Stomach (tissue), 9 donors: ENCODE results near the gene PEPD. TPM values are rescaled to one million over a fixed set of nuclear protein-coding genes. Genes with fewer than 3 reads are reported as not detected.

Source experiments
- DNase-seq, 2 donors: peaks; one replicate each; pipeline versions ENCODE4 v3.0.0 to v3.0.0-alpha.2; 2013 to 2019
- H3K27ac ChIP-seq, 5 donors: fragments of 200-600 bp in 4 of 5; sonication (generic) in 4 of 5; one replicate each; pipeline ENCODE4 v1.5.1; 2013 to 2019; ENCODE audit warnings: mild to moderate bottlenecking in 1 of 5, moderate library complexity in 1 of 5
- H3K27me3 ChIP-seq, 3 donors: fragments of 200-600 bp; sonication (generic); one replicate each; pipeline ENCODE4 v1.5.1; 2017 to 2019; ENCODE audit warnings: mixed run types in 1 of 3
- H3K36me3 ChIP-seq, 4 donors: fragments of 200-600 bp; sonication (generic); 1 replicate in 3 of 4; 2 replicates in 1 of 4; pipeline ENCODE4 v1.5.1; 2016 to 2019
- H3K4me1 ChIP-seq, 4 donors: fragments of 200-600 bp; sonication (generic); one replicate each; pipeline ENCODE4 v1.5.1; 2016 to 2019
- H3K4me3 ChIP-seq, 4 donors: fragments of 200-600 bp; sonication (generic) in 3 of 4; one replicate each; pipeline ENCODE4 v1.5.1; 2016 to 2019; ENCODE audit warnings: mild to moderate bottlenecking in 1 of 4
- H3K9me3 ChIP-seq, 4 donors: fragments of 200-600 bp; sonication (generic); one replicate each; pipeline ENCODE4 v1.5.1; 2016 to 2019
- CTCF ChIP-seq, 7 experiments: fragments of 450-650 bp in 4 of 7; fragments of 200-600 bp in 3 of 7; sonication (generic) in 3 of 7; IDR thresholded peaks; one replicate each; pipeline ENCODE4 v1.5.1; 2016 to 2019; ENCODE audit warnings: antibody characterized with exemption in 7 of 7, control low read depth in 2 of 7, mild to moderate bottlenecking in 1 of 7
- EP300 ChIP-seq: sonication (generic); formaldehyde crosslinking; IDR thresholded peaks from one replicate; pipeline ENCODE4 v1.6.1; 2017; ENCODE audit warnings: antibody characterized with exemption
- POLR2A ChIP-seq, 4 donors: fragments of 450-650 bp; IDR thresholded peaks; one replicate each; pipeline ENCODE4 v1.6.1; 2016; ENCODE audit warnings: antibody characterized with exemption in 4 of 4, control low read depth in 2 of 4, mild to moderate bottlenecking in 1 of 4, moderate library complexity in 1 of 4
- POLR2AphosphoS5 ChIP-seq, 3 donors: sonication (generic); formaldehyde crosslinking; IDR thresholded peaks; one replicate each; pipeline ENCODE4 v1.6.1; 2016; ENCODE audit warnings: antibody characterized with exemption in 3 of 3
- WGBS, 5 donors: extraction: QIAGEN DNeasy Blood & Tissue Kit in 3 of 5; methylation state at CpG; one replicate each; pipeline versions ENCODE4 v1.1.5 to v1.1.7; 2013 to 2018; 5-methylcytosine and 5-hydroxymethylcytosine counted together
- intact Hi-C: fragments of 100-400 bp; cut with DNase I; formaldehyde crosslinking; loops from one replicate; pipeline ENCODE4 v1.15.1; 2023; ENCODE audit warnings: low total_unique reads
- polyA plus RNA-seq, 3 donors: library from polyadenylated mRNA; stranded (reverse); fragments of 200-250 nt; gene quantifications; one replicate each; pipeline ENCODE4 v1.2.3, GENCODE V29; 2013
- total RNA-seq, 5 donors: library from RNA; depleted of rRNA; stranded (reverse); fragments of >200 nt; gene quantifications; one replicate each; pipeline versions ENCODE4 v1.1.0 to v1.2.3, GENCODE V29; 2014 to 2016
- donor health status: healthy with polysubstance abuse.
- donor health status: Bipolar disorder and iron deficiency.
- donor health status: healthy.

PEPD gene
- total and polyA plus RNA-seq, 8 donors = 8.8 to 99.4 (median 42.7) TPM

- intact Hi-C loops = no loop called here
- DNase-seq = peak; percentile 77 to 86
- H3K27me3 ChIP-seq = no peaks in the 10 kb centered on the region
These were observed 145.2 kb downstream of the PEPD start for GRCh38 chr19:33376423-33376822.

GRCh38 chr19:33375837-33376159 is 145.8 kb downstream of the PEPD start:
- TF ChIP-seq POLR2A (IDR thresholded peaks at IDR 0.05) (no peak), CTCF (IDR thresholded peaks at IDR 0.05) (no peak), EP300 (no peak), POLR2AphosphoS5 (IDR thresholded peaks at IDR 0.05) (no peak)
- Histone ChIP-seq H3K4me3 (no peak overlapping the region), H3K4me1 (peaks cover 20 to 57% (median 47%) of the 10 kb centered on the region in 4 donors), H3K27me3 (no peaks in the 10 kb centered on the region), H3K27ac (peak overlapping the region in 4 of 5 donors; percentile 97 to 99 (median 98)), H3K9me3 (no peaks in the 10 kb centered on the region), H3K36me3 (peaks cover 6 to 15% (median 10%) of the 10 kb centered on the region in 4 donors)
- 69 to 92% (median 83%) methylated on average over 1 of the region's 1 CpG for WGBS, 5 donors
- no peak for DNase-seq
- intact Hi-C loops = no loop called here

More at GRCh38 chr19:33376423-33376822, 145.2 kb downstream of the PEPD start:
- Histone ChIP-seq H3K27ac (peak overlapping the region in 4 of 5 donors; percentile 97 to 99 (median 98)), H3K9me3 (no peaks in the 10 kb centered on the region), H3K4me3 (no peak overlapping the region), H3K36me3 (peaks cover 11 to 19% (median 15%) of the 10 kb centered on the region in 4 donors), H3K4me1 (peaks cover 20 to 60% (median 48%) of the 10 kb centered on the region in 4 donors)
- WGBS, 5 donors = 38 to 66% (median 52%) methylated on average over 2 of the region's 2 CpGs
- TF ChIP-seq POLR2A (IDR thresholded peaks at IDR 0.05) = no peak
- peak; percentile 45 to 75 (median 54) for TF ChIP-seq POLR2AphosphoS5 (IDR thresholded peaks at IDR 0.05)

GRCh38 chr19:33375156-33375836 is 146.3 kb downstream of the PEPD start:
- DNase-seq = no peak
- no peaks in the 10 kb centered on the region for H3K27me3 ChIP-seq
- intact Hi-C loops = no loop called here
- H3K4me3 ChIP-seq = peak overlapping the region in 3 of 4 donors; percentile 62 to 97 (median 64)
- 60 to 74% (median 62%) methylated on average over 9 of the region's 9 CpGs for WGBS, 5 donors
- TF ChIP-seq CTCF (IDR thresholded peaks at IDR 0.05) (no peak), POLR2A (IDR thresholded peaks at IDR 0.05) (no peak), EP300 (no peak), POLR2AphosphoS5 (IDR thresholded peaks at IDR 0.05) (no peak)
- H3K27ac ChIP-seq = peak overlapping the region in 4 of 5 donors; percentile 97 to 99 (median 98)
- peaks cover 6 to 15% (median 10%) of the 10 kb centered on the region in 4 donors for H3K36me3 ChIP-seq
- no peaks in the 10 kb centered on the region for H3K9me3 ChIP-seq
- peaks cover 20 to 57% (median 45%) of the 10 kb centered on the region in 4 donors for H3K4me1 ChIP-seq

- TF ChIP-seq POLR2A (IDR thresholded peaks at IDR 0.05) = no peak
- TF ChIP-seq POLR2AphosphoS5 (IDR thresholded peaks at IDR 0.05) = no peak
- peak in 1 of 7 experiments; percentile 4 for TF ChIP-seq CTCF (IDR thresholded peaks at IDR 0.05)
- TF ChIP-seq EP300 = no peak
- peak; percentile 55 to 64 for DNase-seq
- H3K27ac ChIP-seq = peak overlapping the region; percentile 94 to 99 (median 98)
- peaks cover 20 to 57% (median 45%) of the 10 kb centered on the region in 4 donors for H3K4me1 ChIP-seq
- WGBS, 5 donors = 2 to 3% (median 2%) methylated on average over 17 to 22 of the region's 22 CpGs
- no peaks in the 10 kb centered on the region for H3K9me3 ChIP-seq
- peaks cover 1 to 8% (median 3%) of the 10 kb centered on the region in 4 donors for H3K36me3 ChIP-seq
- peak overlapping the region; percentile 62 to 97 (median 79) for H3K4me3 ChIP-seq
- no peaks in the 10 kb centered on the region for H3K27me3 ChIP-seq
- intact Hi-C loops = no loop called here
These were observed 147.3 kb downstream of the PEPD start for GRCh38 chr19:33374236-33374714.
